ENCODE results near the gene NAA25.
A peak's percentile ranks its signal among the peaks of the same experiment; 100 is the strongest.

The NAA25 gene

DNA sequence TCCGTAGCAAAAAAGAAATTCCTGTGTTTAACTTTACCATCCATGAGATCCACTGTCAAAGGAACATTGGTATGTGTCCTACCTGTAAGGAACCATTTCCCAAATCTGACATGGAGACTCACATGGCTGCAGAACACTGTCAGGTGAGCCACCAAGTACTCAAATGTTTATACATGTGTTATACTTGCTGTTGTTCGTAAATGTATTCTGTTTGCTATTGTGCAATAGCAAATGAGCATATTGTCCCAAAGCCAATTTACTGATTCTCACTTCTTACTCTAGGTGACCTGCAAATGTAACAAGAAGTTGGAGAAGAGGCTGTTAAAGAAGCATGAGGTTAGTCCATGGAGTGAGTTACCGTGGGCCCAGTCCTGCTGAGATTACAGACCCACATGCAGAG is 26.1 kb upstream of the NAA25 start:
- no peak for FAIRE-seq
- TF ChIP-seq PAX5 (IDR thresholded peaks at IDR 0.05; ENCODE audit: insufficient read depth, low read length, severe bottlenecking), result no peak

DNA sequence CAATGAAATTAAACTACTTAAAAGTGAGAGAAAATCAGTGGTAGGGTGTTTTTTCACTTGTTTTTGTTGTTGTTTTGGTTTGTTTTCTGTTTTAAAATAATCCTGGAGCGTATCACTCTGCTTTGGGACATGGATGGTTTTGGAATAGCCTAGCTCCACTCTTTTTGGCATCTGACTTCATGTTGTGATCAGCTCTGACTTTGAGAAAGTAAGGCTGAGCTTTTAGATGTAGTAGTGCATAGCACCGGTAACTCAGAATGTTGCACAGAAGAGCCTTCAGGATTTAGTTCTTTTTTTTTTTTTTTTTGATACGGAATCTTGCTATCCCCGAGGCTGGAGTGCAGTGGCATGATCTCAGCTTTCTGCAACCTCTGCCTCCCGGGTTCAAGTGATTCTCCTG is 24.8 kb upstream of the NAA25 start:
- TF ChIP-seq POU2F2 (IDR thresholded peaks at IDR 0.05; ENCODE audit: low read depth, low read length) (no peak), POLR2A (IDR thresholded peaks at IDR 0.05; ENCODE audit: low read depth, low read length) (no peak), TAF1 (IDR thresholded peaks at IDR 0.05; ENCODE audit: low read depth, low read length) (no peak), PAX5 (IDR thresholded peaks at IDR 0.05; ENCODE audit: insufficient read depth, low read length, severe bottlenecking) (no peak), POLR2AphosphoS5 (IDR thresholded peaks at IDR 0.05; ENCODE audit: low read depth, low read length) (no peak), SPI1 (IDR thresholded peaks at IDR 0.05; ENCODE audit: low read depth, low read length) (no peak)
- no peak for FAIRE-seq
- DNase-seq (ENCODE audit: insufficient read length, low spot score), result no peak

More for the DNA sequence above, 26.1 kb upstream of the NAA25 start:
- DNase-seq (ENCODE audit: insufficient read length, low spot score), result no peak

DNA sequence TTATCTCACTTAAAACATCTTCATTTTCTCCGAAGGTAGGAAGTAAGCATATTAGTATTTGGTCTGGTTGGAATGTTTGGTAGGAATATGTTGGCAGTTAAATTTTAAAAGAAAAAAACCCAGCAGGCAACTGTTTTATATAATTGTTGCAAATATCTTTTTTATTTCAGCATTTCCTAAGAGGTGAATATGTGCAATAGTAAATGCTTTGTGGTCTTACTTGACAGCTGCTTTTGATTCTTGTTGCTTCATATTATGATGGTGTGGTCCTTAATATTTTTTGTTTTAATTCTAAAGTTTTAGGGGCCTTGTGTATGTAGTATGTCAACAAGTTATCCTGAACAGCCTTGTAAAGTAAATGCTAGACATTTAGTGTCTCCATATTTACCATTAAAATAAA is 23.1 kb upstream of the NAA25 start:
- FAIRE-seq, result no peak
- TF ChIP-seq PAX5 (IDR thresholded peaks at IDR 0.05; ENCODE audit: insufficient read depth, low read length, severe bottlenecking), result no peak
- TF ChIP-seq SPI1 (IDR thresholded peaks at IDR 0.05; ENCODE audit: low read depth, low read length), result no peak
- no peak for TF ChIP-seq POU2F2 (IDR thresholded peaks at IDR 0.05; ENCODE audit: low read depth, low read length)
- DNase-seq (ENCODE audit: insufficient read length, low spot score), result no peak

DNA sequence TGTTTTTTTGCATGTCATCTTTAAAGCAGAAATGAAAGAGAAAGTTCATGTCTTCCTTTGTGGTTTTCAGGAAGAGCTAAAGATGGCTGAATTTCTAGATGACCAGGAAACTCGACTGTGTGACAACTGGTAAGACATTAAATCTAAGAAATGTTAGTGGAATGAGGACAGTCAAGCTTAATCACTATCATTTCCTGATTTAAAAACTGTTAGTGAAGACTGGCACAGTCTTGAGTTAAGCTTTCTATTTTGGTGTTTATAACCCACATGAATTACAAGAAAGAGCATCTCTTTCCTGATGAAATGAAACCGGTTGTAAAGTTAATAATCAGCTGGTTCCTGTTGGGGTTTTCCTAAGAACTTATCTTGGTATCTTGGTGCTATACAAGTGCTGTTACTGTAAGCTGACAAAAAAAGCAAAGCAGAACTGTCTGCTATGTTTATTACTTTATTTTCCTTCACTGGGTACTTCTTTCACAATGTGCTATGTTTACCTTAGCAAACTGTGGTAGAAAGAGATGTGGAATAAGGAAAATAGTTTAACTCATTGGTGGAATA is 21.9 kb upstream of the NAA25 start:
- FAIRE-seq (peak; percentile 58), DNase-seq (ENCODE audit: insufficient read length, low spot score) (no peak)
- TF ChIP-seq POLR2AphosphoS5 (IDR thresholded peaks at IDR 0.05; ENCODE audit: low read depth, low read length) (no peak), SPI1 (IDR thresholded peaks at IDR 0.05; ENCODE audit: low read depth, low read length) (peak; percentile 45; the same call in 1 of the 2 replicates)

DNA sequence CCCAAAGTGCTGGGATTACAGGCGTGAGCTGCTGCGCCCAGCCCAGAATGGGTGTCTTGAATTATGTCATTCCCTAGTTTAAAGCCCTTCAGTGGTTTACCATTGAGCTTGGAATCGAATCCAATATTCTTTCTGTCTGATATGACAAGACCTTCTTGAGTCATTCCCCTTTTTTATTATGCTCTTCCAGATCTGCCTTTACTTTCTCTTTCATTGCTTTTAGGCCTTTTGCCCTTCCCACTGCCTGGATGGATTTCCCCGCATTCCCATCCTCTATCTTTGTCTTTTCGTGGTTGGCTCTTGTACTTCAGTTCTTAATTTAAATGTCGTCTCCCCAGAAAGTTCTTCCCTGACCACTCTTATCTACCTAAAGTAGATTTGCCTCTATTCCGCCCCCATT is 18.3 kb upstream of the NAA25 start:
- DNase-seq (ENCODE audit: insufficient read length, low spot score) (no peak), FAIRE-seq (no peak)
- TF ChIP-seq POLR2A (IDR thresholded peaks at IDR 0.05; ENCODE audit: low read depth, low read length), result no peak
- TF ChIP-seq PAX5 (IDR thresholded peaks at IDR 0.05; ENCODE audit: insufficient read depth, low read length, severe bottlenecking), result no peak
- TF ChIP-seq POU2F2 (IDR thresholded peaks at IDR 0.05; ENCODE audit: low read depth, low read length), result no peak
- no peak for TF ChIP-seq POLR2AphosphoS5 (IDR thresholded peaks at IDR 0.05; ENCODE audit: low read depth, low read length)
- TF ChIP-seq SPI1 (IDR thresholded peaks at IDR 0.05; ENCODE audit: low read depth, low read length), result no peak
- TF ChIP-seq TAF1 (IDR thresholded peaks at IDR 0.05; ENCODE audit: low read depth, low read length), result no peak

DNA sequence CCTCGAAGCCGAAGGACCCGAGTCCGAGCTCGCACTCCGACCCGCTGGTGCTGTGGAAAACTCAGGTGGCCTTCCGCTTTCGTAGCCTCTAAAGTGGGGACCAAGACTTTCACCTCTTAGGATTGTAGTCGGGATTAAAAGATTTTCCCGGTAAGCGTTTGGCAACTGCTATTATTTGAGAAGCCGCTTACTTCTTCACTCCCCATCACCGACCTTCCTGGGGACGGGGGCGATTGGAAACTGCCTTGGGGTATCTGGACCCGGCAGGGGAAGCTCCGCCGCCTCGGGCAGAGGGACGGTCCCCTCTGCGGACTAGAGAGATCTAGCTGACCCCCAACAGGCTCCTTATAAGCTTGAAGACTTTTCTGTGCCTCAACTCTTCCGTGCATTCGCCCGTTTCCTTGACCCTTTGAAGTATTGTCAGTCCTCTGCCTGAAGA is 17.4 kb upstream of the NAA25 start:
- FAIRE-seq, result no peak
- TF ChIP-seq POLR2A (IDR thresholded peaks at IDR 0.05; ENCODE audit: low read depth, low read length), result no peak
- no peak for TF ChIP-seq POLR2AphosphoS5 (IDR thresholded peaks at IDR 0.05; ENCODE audit: low read depth, low read length)
- TF ChIP-seq SPI1 (IDR thresholded peaks at IDR 0.05; ENCODE audit: low read depth, low read length), result 0 out of 2 replicates have a peak, but pooled peaks have one; percentile 15
- DNase-seq (ENCODE audit: insufficient read length, low spot score), result no peak

DNA sequence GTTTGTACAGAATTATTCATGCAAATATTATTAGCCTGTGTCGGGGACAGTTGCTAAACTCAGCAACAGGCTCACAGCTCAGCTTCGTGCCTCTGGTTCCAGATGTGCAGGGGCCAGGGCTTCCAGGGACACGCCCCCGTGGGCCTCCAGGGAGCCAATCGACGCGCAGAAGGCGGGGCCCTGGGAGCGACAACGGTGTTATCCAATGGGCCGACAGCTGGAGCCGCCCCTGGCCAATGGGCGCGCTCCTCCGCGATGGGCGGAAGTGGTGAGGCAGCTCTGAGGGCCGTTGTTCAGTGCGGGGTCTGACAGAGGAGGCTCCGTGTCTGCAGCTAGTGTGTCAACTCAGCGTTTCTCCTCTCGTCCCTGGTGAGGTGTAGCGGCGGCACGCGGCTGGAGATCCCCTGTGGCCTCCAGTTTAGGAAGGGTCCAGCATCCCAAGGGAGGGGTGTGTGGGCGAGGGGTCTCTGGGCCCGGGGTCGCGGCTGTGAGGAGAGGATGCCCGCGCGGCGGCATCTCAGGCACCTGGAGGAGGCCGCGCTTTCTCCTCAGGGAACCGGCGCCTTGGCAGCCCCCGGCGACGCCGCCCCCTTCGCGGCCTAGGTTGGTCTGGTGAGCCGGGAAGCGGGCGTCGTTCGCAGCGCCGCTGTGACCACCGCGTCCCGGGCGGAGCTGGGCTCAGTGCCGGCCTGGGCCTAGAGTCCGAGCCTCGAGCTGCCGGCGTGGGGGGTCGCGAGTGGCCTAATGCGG is 16.8 kb upstream of the NAA25 start, which contains the start of gene TRAFD1:
TRAFD1 (plus strand) TSS at position 311 of the 750 bp plus-strand sequence. CDS start 4,963 bp downstream, outside the sequence.
- FAIRE-seq, result peak; percentile 96
- peak; percentile 99 for TF ChIP-seq POLR2A (IDR thresholded peaks at IDR 0.05; ENCODE audit: low read depth, low read length)
- peak; percentile 78; the same call in 1 of the 2 replicates for TF ChIP-seq POU2F2 (IDR thresholded peaks at IDR 0.05; ENCODE audit: low read depth, low read length)
- peak; percentile 70 for TF ChIP-seq SPI1 (IDR thresholded peaks at IDR 0.05; ENCODE audit: low read depth, low read length)
- peak; percentile 95 for TF ChIP-seq TAF1 (IDR thresholded peaks at IDR 0.05; ENCODE audit: low read depth, low read length)
- peak; percentile 99 for TF ChIP-seq POLR2AphosphoS5 (IDR thresholded peaks at IDR 0.05; ENCODE audit: low read depth, low read length)
- peak; percentile 1 for TF ChIP-seq PAX5 (IDR thresholded peaks at IDR 0.05; ENCODE audit: insufficient read depth, low read length, severe bottlenecking)
- DNase-seq (ENCODE audit: insufficient read length, low spot score), result peak; percentile 97

DNA sequence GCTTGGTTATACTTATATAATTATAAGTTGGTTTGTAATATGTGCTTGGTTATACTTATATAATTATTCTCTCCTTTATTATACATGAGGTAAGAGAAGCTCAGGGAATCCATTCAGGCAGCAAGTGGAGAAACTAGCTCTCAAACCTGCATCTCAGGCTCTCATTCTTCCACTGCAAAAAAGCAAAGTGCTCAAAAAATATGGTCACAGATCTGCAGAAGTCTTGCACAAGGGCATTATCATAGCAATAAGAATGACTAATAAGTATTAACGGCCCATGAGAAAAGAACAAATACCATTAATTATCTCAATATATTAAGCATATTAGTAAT is 16.3 kb upstream of the NAA25 start:
- FAIRE-seq, result no peak
- no peak for DNase-seq (ENCODE audit: insufficient read length, low spot score)
- TF ChIP-seq POU2F2 (IDR thresholded peaks at IDR 0.05; ENCODE audit: low read depth, low read length), result no peak
- TF ChIP-seq POLR2A (IDR thresholded peaks at IDR 0.05; ENCODE audit: low read depth, low read length), result no peak
- no peak for TF ChIP-seq PAX5 (IDR thresholded peaks at IDR 0.05; ENCODE audit: insufficient read depth, low read length, severe bottlenecking)
- no peak for TF ChIP-seq SPI1 (IDR thresholded peaks at IDR 0.05; ENCODE audit: low read depth, low read length)
- TF ChIP-seq TAF1 (IDR thresholded peaks at IDR 0.05; ENCODE audit: low read depth, low read length), result no peak
- no peak for TF ChIP-seq POLR2AphosphoS5 (IDR thresholded peaks at IDR 0.05; ENCODE audit: low read depth, low read length)

DNA sequence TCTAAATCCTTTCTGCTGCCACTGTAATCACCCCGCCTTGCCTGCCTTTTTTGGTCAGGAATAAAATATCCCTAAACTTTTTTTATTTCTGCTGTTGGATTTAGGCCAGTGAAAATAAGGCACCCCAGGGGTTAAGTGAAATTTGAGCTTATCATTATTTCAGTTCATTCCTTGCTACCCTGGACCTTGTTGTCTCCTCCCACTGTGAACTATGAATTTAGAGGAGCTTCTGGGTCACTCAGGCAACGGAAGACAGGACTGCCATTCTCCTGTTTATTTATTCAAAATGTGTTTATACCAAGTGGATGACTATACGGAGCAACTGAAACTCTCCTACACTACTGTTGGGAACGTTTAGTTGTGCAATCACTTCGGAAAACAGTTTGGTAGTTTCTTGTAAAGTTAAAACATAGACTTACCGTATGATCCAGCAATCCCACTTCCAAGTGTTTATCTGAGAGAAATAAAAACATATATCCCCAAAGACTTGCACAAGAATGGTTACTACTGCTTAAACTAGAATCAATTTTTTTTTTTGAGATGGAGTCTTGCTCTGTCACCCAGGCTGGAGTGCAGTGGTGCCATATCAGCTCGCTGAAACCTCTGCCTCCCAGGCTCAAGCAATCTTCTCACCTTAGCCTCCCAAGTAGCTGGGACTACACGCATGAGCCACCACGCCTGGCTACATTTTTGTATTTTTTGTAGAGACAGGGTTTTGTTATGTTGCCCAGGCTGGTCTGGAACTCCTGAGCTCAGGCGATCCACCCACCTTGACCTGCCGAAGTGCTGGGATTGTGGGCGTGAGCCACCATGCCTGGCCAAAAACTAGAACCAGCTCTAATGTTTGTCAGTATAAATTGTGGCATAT is 14.5 kb upstream of the NAA25 start:
- no peak for DNase-seq (ENCODE audit: insufficient read length, low spot score)
- no peak for FAIRE-seq
- no peak for TF ChIP-seq POU2F2 (IDR thresholded peaks at IDR 0.05; ENCODE audit: low read depth, low read length)
- TF ChIP-seq TAF1 (IDR thresholded peaks at IDR 0.05; ENCODE audit: low read depth, low read length), result no peak
- TF ChIP-seq PAX5 (IDR thresholded peaks at IDR 0.05; ENCODE audit: insufficient read depth, low read length, severe bottlenecking), result no peak
- no peak for TF ChIP-seq POLR2A (IDR thresholded peaks at IDR 0.05; ENCODE audit: low read depth, low read length)
- no peak for TF ChIP-seq POLR2AphosphoS5 (IDR thresholded peaks at IDR 0.05; ENCODE audit: low read depth, low read length)

Data from GM12891 (cell line).